SK-N-MC (cell line): ENCODE measurements around the gene SPATA2.

ENCODE experiments used
- EZH2 ChIP-seq: fragments of 200-600 bp; sonication (generic); IDR thresholded peaks from one replicate; pipeline ENCODE4 v1.6.1; 2017; ENCODE audit warnings: antibody characterized with exemption
- FOXP2 ChIP-seq: optimal IDR thresholded peaks from 2 replicates; pipeline ENCODE3; 2011; ENCODE audit warnings: mild to moderate bottlenecking, moderate library complexity; ENCODE audit not compliant: insufficient read depth; ENCODE audit errors: extremely low read length, control extremely low read depth
- POLR2AphosphoS5 ChIP-seq: IDR thresholded peaks from 2 replicates; pipeline ENCODE4 v1.6.1; 2012; ENCODE audit warnings: mild to moderate bottlenecking, low read depth, low read length, borderline replicate concordance

DNA sequence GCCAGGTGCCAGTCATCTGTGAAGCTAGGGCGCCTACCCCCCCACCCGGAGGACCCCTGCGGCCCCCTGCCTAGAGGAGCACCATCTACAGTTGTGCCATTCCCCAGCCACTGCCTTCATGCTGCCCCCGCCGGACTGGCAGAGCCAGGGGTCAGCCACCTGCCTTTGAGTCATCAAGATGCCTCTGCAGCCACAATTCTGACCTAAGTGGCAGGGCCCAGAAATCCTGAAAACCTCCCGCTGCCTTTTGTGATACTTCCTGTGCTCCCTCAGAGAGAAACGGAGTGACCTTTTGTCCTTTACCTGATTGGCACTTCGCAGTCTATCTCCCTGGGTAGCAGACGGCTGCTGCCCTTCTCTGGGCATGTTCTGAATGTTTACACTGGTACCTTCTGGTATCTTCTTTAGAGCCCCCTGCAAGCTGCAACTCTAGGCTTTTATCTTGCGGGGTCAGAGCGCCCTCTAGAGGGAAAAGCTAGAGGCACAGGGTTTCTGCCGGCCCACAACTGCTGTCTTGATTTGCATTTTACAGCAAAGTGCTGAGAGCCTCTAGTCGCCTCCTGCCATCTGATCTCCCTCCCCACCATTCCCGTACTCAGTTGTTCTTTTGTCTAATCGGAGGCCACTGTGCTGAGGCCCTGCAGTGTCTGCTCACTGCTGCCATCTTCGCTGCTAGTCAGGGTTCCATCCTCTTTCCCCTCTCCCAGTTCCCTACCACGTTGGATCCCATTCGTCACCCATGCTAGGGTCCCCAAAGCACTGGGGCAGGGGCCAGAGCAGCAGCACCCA lies 26.9 kb downstream of the SPATA2 start:
- TF ChIP-seq EZH2 (no peak), POLR2AphosphoS5 (no peak), FOXP2 (no peak)
